HCT116 (cell line): Measurements from ENCODE around the gene DNAJC16. TPM values are rescaled to one million over a fixed set of nuclear protein-coding genes. Genes with fewer than 3 reads are reported as not detected.

Source experiments
- ATAC-seq: fragments of 200-7000 bp; cut with Tn5 transposase; 2 replicates; pipeline ENCODE4 v1.9.1; 2020; ENCODE audit warnings: mild to moderate bottlenecking, moderate library complexity
- BruUV-seq: library from RNA; stranded (reverse); fragments of 400-500 nt; replicated peaks from 2 replicates; lab custom pipeline; 2021; lab: Mats Ljungman, UMichigan
- CTCF ChIA-PET: fragments of 300-600 bp; sonication (Branson Sonifier 250); formaldehyde crosslinking; loops from one replicate; lab custom pipeline; 2021; ENCODE audit warnings: antibody characterized with exemption; lab: Charles Lee
- POLR2A ChIA-PET: fragments of 300-600, 350-600 bp; sonication (Branson Sonifier 250); formaldehyde crosslinking; loops from one replicate; lab custom pipeline; 2021; ENCODE audit warnings: antibody characterized with exemption; lab: Charles Lee
- RAD21 ChIA-PET, 2 experiments: fragments of 300-600 bp; sonication (Branson Sonifier 250); formaldehyde crosslinking; loops; one replicate each; lab custom pipeline; 2023; ENCODE audit warnings: low total read pairs in 2 of 2; ENCODE audit not compliant: uncharacterized antibody in 2 of 2, unreplicated experiment in 2 of 2, low non-redundant PET in 1 of 2; lab: Charles Lee
- DNase-seq: peaks from one replicate; pipeline ENCODE4 v3.0.0-alpha.2; 2010; ENCODE audit warnings: low read depth, low spot score
- H2AFZ ChIP-seq: fragments of 200-600 bp; shearing (Covaris generic), sonication (generic); 2 replicates; pipeline ENCODE4 v1.6.1; 2017; ENCODE audit warnings: low read depth, mixed run types, mixed read lengths, antibody characterized with exemption, low read length; ENCODE audit not compliant: poor library complexity, severe bottlenecking
- H3K27ac ChIP-seq: 2 replicates; pipeline ENCODE4 v1.5.1; 2012; ENCODE audit warnings: low read depth, low read length
- H3K27me3 ChIP-seq: fragments of 200-600 bp; sonication (generic); 2 replicates; pipeline ENCODE4 v1.6.1; 2016; ENCODE audit warnings: mixed run types, low read length, mixed read lengths; ENCODE audit not compliant: insufficient read depth
- H3K36me3 ChIP-seq, 2 experiments: fragments of 200-500 bp in 1 of 2; fragments of 200-600 bp in 1 of 2; sonication (Bioruptor generic) in 1 of 2; sonication (generic) in 1 of 2; 2 replicates each; pipeline versions ENCODE4 v1.5.1 to v1.6.1; 2014 to 2016; ENCODE audit warnings: low read length in 2 of 2, inconsistent platforms in 1 of 2, mixed read lengths in 1 of 2, mixed run types in 1 of 2; ENCODE audit not compliant: insufficient read depth in 2 of 2, control insufficient read depth in 1 of 2
- H3K4me1 ChIP-seq, 2 experiments: fragments of 200-600 bp in 1 of 2; sonication (generic) in 1 of 2; 2 replicates each; pipeline versions ENCODE4 v1.5.1 to v1.6.1; 2012 to 2017; ENCODE audit warnings: low read length in 2 of 2, inconsistent platforms in 1 of 2, mild to moderate bottlenecking in 1 of 2, mixed read lengths in 1 of 2, mixed run types in 1 of 2, moderate library complexity in 1 of 2; ENCODE audit not compliant: insufficient read depth in 2 of 2, control insufficient read depth in 1 of 2
- H3K4me2 ChIP-seq: fragments of 200-600 bp; sonication (generic); 2 replicates; pipeline ENCODE4 v1.6.1; 2017; ENCODE audit warnings: mixed run types, low read length, mixed read lengths
- H3K4me3 ChIP-seq, 2 experiments: fragments of 200-600 bp in 1 of 2; sonication (generic) in 1 of 2; replicated peaks in 1 of 2; 2 replicates each; pipeline ENCODE4 v1.5.1; 2011 to 2016; ENCODE audit warnings: low read length in 2 of 2, control low read depth in 1 of 2, low read depth in 1 of 2, mild to moderate bottlenecking in 1 of 2, mixed read lengths in 1 of 2, mixed run types in 1 of 2
- H3K79me2 ChIP-seq: fragments of 200-600 bp; sonication (generic); 2 replicates; pipeline ENCODE4 v1.6.1; 2017; ENCODE audit warnings: mild to moderate bottlenecking, mixed run types, low read length, moderate library complexity, mixed read lengths; ENCODE audit not compliant: insufficient read depth
- H3K9ac ChIP-seq: fragments of 200-600 bp; sonication (generic); 2 replicates; pipeline ENCODE4 v1.6.1; 2016; ENCODE audit warnings: low read length, mixed read lengths
- H3K9me2 ChIP-seq: fragments of 200-600 bp; sonication (generic), shearing (Covaris generic); 2 replicates; pipeline ENCODE4 v1.6.1; 2017; ENCODE audit warnings: mixed run types, mild to moderate bottlenecking, moderate library complexity; ENCODE audit not compliant: insufficient read depth
- H3K9me3 ChIP-seq, 2 experiments: fragments of 200-500 bp in 1 of 2; fragments of 200-600 bp in 1 of 2; sonication (Bioruptor generic) in 1 of 2; sonication (generic) in 1 of 2; 2 replicates each; pipeline ENCODE4 v1.6.1; 2014 to 2017; ENCODE audit warnings: low read length in 2 of 2, mixed read lengths in 2 of 2, inconsistent platforms in 1 of 2, low read depth in 1 of 2, mild to moderate bottlenecking in 1 of 2, mixed run types in 1 of 2, moderate library complexity in 1 of 2; ENCODE audit not compliant: control insufficient read depth in 1 of 2, insufficient read depth in 1 of 2
- H4K20me1 ChIP-seq: fragments of 200-600 bp; sonication (generic), shearing (Covaris generic); 2 replicates; pipeline ENCODE4 v1.6.1; 2017; ENCODE audit warnings: mixed run types, mild to moderate bottlenecking, moderate library complexity; ENCODE audit not compliant: insufficient read depth
- CBX3 ChIP-seq: IDR thresholded peaks from 2 replicates; pipeline ENCODE4 v1.6.1; 2012; ENCODE audit warnings: low read depth
- CEBPB ChIP-seq: IDR thresholded peaks from 2 replicates; pipeline ENCODE4 v1.6.1; 2012; ENCODE audit warnings: low read depth
- EGR1 ChIP-seq: IDR thresholded peaks from 2 replicates; pipeline ENCODE4 v1.6.1; 2012; ENCODE audit warnings: low read depth
- EZH2phosphoT487 ChIP-seq: fragments of 200-600 bp; IDR thresholded peaks from 2 replicates; pipeline ENCODE4 v1.6.1; 2018; ENCODE audit warnings: antibody characterized with exemption, borderline replicate concordance
- FOSL1 ChIP-seq: IDR thresholded peaks from 2 replicates; pipeline ENCODE4 v1.6.1; 2012; ENCODE audit warnings: low read depth
- JUND ChIP-seq: IDR thresholded peaks from 2 replicates; pipeline ENCODE4 v1.6.1; 2012
- SIN3A ChIP-seq: IDR thresholded peaks from 2 replicates; pipeline ENCODE4 v1.6.1; 2012; ENCODE audit warnings: low read depth
- SP1 ChIP-seq: IDR thresholded peaks from 2 replicates; pipeline ENCODE4 v1.6.1; 2012; ENCODE audit warnings: low read depth
- SRF ChIP-seq: IDR thresholded peaks from 2 replicates; pipeline ENCODE4 v1.6.1; 2012; ENCODE audit warnings: low read depth
- TCF7L2 ChIP-seq: IDR thresholded peaks from 2 replicates; pipeline ENCODE4 v1.7.0; 2011; ENCODE audit warnings: borderline replicate concordance, inconsistent platforms; ENCODE audit not compliant: insufficient read depth, insufficient read length; ENCODE audit errors: extremely low read depth
- ZNF274 ChIP-seq: fragments of 200-500 bp; sonication (Bioruptor generic); IDR thresholded peaks from 2 replicates; pipeline ENCODE4 v1.6.1; 2014; ENCODE audit warnings: mild to moderate bottlenecking, low read depth, low read length, inconsistent platforms
- intact Hi-C: fragments of 100-400 bp; cut with micrococcal nuclease; formaldehyde crosslinking; loops from 2 replicates; pipeline ENCODE4 v1.10.0; 2022
- total RNA-seq: library from RNA; stranded (reverse); gene quantifications from one replicate; pipeline ENCODE4 v1.2.1, GENCODE V29; 2021; ENCODE audit not compliant: unreplicated experiment
- TF ChIP-seq, protein P1 (sequence below), 3 experiments: fragments of 200-600 bp in 1 of 3; sonication (generic) in 1 of 3; IDR thresholded peaks in 2 of 3; conservative IDR thresholded peaks in 1 of 3; 2 replicates each; pipeline ENCODE4 v1.5.1; 2012 to 2017; ENCODE audit warnings: low read depth in 2 of 3, low read length in 2 of 3, antibody characterized with exemption in 1 of 3, borderline replicate concordance in 1 of 3, control low read depth in 1 of 3, mild to moderate bottlenecking in 1 of 3, mixed read lengths in 1 of 3, mixed run types in 1 of 3, moderate library complexity in 1 of 3; ENCODE audit not compliant: insufficient read depth in 1 of 3
- TF ChIP-seq, protein P2 (sequence below): IDR thresholded peaks from 2 replicates; pipeline ENCODE4 v1.6.1; 2012; ENCODE audit warnings: low read depth
- TF ChIP-seq, protein P3 (sequence below): IDR thresholded peaks from 2 replicates; pipeline ENCODE4 v1.6.1; 2011; ENCODE audit warnings: mild to moderate bottlenecking, low read length, moderate library complexity; ENCODE audit not compliant: insufficient replicate concordance; ENCODE audit errors: extremely low read depth
- TF ChIP-seq, protein P4 (sequence below): IDR thresholded peaks from 2 replicates; pipeline ENCODE4 v1.6.1; 2012

The DNAJC16 gene
- total RNA-seq, 1 experiment from 2014 or later = 20.6 TPM

DNA sequence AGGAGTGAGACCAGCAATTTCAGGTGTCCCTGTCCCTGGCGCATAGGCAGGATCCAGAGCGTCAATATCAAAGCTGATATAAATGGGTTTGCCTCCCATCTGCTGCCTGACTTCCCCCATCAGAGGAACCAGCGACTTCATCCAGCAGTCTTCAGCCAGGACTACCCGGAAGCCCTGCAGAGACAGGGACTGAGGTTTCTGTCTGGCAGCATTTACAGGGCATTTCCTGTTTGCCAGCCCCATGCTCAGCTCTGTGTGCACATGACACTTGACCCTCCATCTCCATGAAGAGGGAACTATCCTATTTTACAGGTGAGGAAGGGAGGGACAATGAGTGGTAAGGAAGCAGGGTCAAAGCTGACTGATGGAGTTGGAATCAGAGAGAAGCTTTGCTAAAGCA lies 51.0 kb downstream of the DNAJC16 start:
- H3K4me2 ChIP-seq = no peak overlapping the region
- no peaks in the 10 kb centered on the region for H4K20me1 ChIP-seq
- no peaks in the 10 kb centered on the region for H3K9me2 ChIP-seq
- no peaks in the 10 kb centered on the region for H3K79me2 ChIP-seq
- H3K36me3 ChIP-seq = no peaks in the 10 kb centered on the region
- H3K27ac ChIP-seq = no peak overlapping the region
- intact Hi-C loops = no loop called here
- H3K9ac ChIP-seq = no peak overlapping the region
- POLR2A ChIA-PET = no interaction called here
- DNase-seq = no peak
- no peaks in the 10 kb centered on the region for H3K27me3 ChIP-seq
- ATAC-seq = no peak
- no peaks in the 10 kb centered on the region for H3K4me1 ChIP-seq
- RAD21 ChIA-PET = no interaction called here
- TF ChIP-seq SIN3A (no peak), JUND (no peak), SP1 (no peak), CEBPB (no peak), SRF (no peak), ZNF274 (no peak), FOSL1 (no peak), EZH2phosphoT487 (no peak), EGR1 (no peak), TCF7L2 (no peak), CBX3 (no peak)
- TF ChIP-seq, protein P1, sequence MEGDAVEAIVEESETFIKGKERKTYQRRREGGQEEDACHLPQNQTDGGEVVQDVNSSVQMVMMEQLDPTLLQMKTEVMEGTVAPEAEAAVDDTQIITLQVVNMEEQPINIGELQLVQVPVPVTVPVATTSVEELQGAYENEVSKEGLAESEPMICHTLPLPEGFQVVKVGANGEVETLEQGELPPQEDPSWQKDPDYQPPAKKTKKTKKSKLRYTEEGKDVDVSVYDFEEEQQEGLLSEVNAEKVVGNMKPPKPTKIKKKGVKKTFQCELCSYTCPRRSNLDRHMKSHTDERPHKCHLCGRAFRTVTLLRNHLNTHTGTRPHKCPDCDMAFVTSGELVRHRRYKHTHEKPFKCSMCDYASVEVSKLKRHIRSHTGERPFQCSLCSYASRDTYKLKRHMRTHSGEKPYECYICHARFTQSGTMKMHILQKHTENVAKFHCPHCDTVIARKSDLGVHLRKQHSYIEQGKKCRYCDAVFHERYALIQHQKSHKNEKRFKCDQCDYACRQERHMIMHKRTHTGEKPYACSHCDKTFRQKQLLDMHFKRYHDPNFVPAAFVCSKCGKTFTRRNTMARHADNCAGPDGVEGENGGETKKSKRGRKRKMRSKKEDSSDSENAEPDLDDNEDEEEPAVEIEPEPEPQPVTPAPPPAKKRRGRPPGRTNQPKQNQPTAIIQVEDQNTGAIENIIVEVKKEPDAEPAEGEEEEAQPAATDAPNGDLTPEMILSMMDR (IDR thresholded peaks at IDR 0.05 in 2 of 3, conservative IDR thresholded peaks at IDR 0.05 in 1 of 3; ENCODE audit: borderline replicate concordance in 1 of 3, insufficient read depth in 1 of 3, low read depth in 2 of 3, low read length in 2 of 3) = no peak
- TF ChIP-seq, protein P2, sequence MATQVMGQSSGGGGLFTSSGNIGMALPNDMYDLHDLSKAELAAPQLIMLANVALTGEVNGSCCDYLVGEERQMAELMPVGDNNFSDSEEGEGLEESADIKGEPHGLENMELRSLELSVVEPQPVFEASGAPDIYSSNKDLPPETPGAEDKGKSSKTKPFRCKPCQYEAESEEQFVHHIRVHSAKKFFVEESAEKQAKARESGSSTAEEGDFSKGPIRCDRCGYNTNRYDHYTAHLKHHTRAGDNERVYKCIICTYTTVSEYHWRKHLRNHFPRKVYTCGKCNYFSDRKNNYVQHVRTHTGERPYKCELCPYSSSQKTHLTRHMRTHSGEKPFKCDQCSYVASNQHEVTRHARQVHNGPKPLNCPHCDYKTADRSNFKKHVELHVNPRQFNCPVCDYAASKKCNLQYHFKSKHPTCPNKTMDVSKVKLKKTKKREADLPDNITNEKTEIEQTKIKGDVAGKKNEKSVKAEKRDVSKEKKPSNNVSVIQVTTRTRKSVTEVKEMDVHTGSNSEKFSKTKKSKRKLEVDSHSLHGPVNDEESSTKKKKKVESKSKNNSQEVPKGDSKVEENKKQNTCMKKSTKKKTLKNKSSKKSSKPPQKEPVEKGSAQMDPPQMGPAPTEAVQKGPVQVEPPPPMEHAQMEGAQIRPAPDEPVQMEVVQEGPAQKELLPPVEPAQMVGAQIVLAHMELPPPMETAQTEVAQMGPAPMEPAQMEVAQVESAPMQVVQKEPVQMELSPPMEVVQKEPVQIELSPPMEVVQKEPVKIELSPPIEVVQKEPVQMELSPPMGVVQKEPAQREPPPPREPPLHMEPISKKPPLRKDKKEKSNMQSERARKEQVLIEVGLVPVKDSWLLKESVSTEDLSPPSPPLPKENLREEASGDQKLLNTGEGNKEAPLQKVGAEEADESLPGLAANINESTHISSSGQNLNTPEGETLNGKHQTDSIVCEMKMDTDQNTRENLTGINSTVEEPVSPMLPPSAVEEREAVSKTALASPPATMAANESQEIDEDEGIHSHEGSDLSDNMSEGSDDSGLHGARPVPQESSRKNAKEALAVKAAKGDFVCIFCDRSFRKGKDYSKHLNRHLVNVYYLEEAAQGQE = no peak
- TF ChIP-seq, protein P3, sequence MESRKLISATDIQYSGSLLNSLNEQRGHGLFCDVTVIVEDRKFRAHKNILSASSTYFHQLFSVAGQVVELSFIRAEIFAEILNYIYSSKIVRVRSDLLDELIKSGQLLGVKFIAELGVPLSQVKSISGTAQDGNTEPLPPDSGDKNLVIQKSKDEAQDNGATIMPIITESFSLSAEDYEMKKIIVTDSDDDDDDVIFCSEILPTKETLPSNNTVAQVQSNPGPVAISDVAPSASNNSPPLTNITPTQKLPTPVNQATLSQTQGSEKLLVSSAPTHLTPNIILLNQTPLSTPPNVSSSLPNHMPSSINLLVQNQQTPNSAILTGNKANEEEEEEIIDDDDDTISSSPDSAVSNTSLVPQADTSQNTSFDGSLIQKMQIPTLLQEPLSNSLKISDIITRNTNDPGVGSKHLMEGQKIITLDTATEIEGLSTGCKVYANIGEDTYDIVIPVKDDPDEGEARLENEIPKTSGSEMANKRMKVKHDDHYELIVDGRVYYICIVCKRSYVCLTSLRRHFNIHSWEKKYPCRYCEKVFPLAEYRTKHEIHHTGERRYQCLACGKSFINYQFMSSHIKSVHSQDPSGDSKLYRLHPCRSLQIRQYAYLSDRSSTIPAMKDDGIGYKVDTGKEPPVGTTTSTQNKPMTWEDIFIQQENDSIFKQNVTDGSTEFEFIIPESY = no peak
- TF ChIP-seq, protein P4, sequence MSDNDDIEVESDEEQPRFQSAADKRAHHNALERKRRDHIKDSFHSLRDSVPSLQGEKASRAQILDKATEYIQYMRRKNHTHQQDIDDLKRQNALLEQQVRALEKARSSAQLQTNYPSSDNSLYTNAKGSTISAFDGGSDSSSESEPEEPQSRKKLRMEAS = no peak
- CTCF ChIA-PET = no interaction called here
- BruUV-seq = no TSS peak
- no peak overlapping the region for H3K4me3 ChIP-seq
- H3K9me3 ChIP-seq = no peaks in the 10 kb centered on the region
- H2AFZ ChIP-seq = no peak overlapping the region
